MCF 10A (cell line): ENCODE results near the gene WRAP53. TPM values are rescaled to one million over a fixed set of nuclear protein-coding genes. Genes with fewer than 3 reads are reported as not detected.

Source experiments
- BruUV-seq: library from RNA; stranded (reverse); fragments of 400-500 nt; replicated peaks from 2 replicates; lab custom pipeline; 2021; lab: Mats Ljungman, UMichigan
- CTCF ChIA-PET: fragments of 300-600 bp; sonication (Branson Sonifier 250); formaldehyde crosslinking; extraction: SDS; loops from one replicate; lab custom pipeline; 2021; ENCODE audit warnings: antibody characterized with exemption, inconsistent platforms; lab: Yijun Ruan, JAX
- POLR2A ChIA-PET: fragments of 300-600, 350-650 bp; sonication (Branson Sonifier 250); formaldehyde crosslinking; extraction: SDS; loops from one replicate; lab custom pipeline; 2020; ENCODE audit warnings: antibody characterized with exemption, inconsistent platforms; lab: Yijun Ruan, JAX
- DNase-seq: peaks from one replicate; pipeline ENCODE4 v3.0.0-alpha.2; 2018; ENCODE audit not compliant: unreplicated experiment
- H3K27ac Mint-ChIP-seq: one replicate; pipeline ENCODE4 v1.8.0; 2022; ENCODE audit warnings: mild to moderate bottlenecking, low read depth, mixed read lengths; ENCODE audit not compliant: unreplicated experiment
- H3K27me3 Mint-ChIP-seq: one replicate; pipeline ENCODE4 v1.8.0; 2022; ENCODE audit warnings: mixed read lengths; ENCODE audit not compliant: insufficient read depth, unreplicated experiment
- H3K36me3 Mint-ChIP-seq: one replicate; pipeline ENCODE4 v1.8.0; 2022; ENCODE audit warnings: mild to moderate bottlenecking, moderate library complexity, mixed read lengths; ENCODE audit not compliant: insufficient read depth, unreplicated experiment
- H3K4me1 Mint-ChIP-seq: one replicate; pipeline ENCODE4 v1.8.0; 2022; ENCODE audit warnings: mixed read lengths; ENCODE audit not compliant: insufficient read depth, unreplicated experiment
- H3K4me3 Mint-ChIP-seq: one replicate; pipeline ENCODE4 v1.8.0; 2022; ENCODE audit warnings: mild to moderate bottlenecking, moderate library complexity, mixed read lengths; ENCODE audit not compliant: unreplicated experiment
- H3K9me3 Mint-ChIP-seq: one replicate; pipeline ENCODE4 v1.8.0; 2022; ENCODE audit warnings: mixed read lengths; ENCODE audit not compliant: unreplicated experiment
- CTCF ChIP-seq: fragments of 200-600 bp; IDR thresholded peaks from one replicate; pipeline ENCODE4 v1.8.0; 2022; ENCODE audit warnings: antibody characterized with exemption, mild to moderate bottlenecking; ENCODE audit not compliant: unreplicated experiment
- intact Hi-C: fragments of 100-400 bp; cut with micrococcal nuclease; formaldehyde crosslinking; loops from 2 replicates; pipeline ENCODE4 v1.14.1; 2022
- total RNA-seq: library from RNA; stranded (reverse); gene quantifications from 2 replicates; pipeline ENCODE4 v1.2.3, GENCODE V29; 2022

Gene WRAP53
- total RNA-seq, 1 experiment from 2014 or later, result 10.7 TPM

- no TSS peak for BruUV-seq
- Mint-ChIP-seq H3K4me1 (peaks cover 9% of the 10 kb centered on the region), H3K36me3 (no peaks in the 10 kb centered on the region), H3K27me3 (peaks cover 52% of the 10 kb centered on the region), H3K9me3 (no peaks in the 10 kb centered on the region), H3K27ac (no peak overlapping the region), H3K4me3 (peak overlapping the region; percentile 78)
- TF ChIP-seq CTCF, result no peak
- DNase-seq, result no peak
- ChIA-PET CTCF (interaction anchor here (0.6 to 6.1 kb wide), 12 partner anchors 10 to 539 kb away, joined by 3 to 38 read pairs (median 4); partner anchors contain the start of genes EFNB3, SOX15, TP53 and WRAP53), POLR2A (interaction anchor here (0.6 to 2.6 kb wide), 9 partner anchors 10 to 407 kb away, joined by 3 to 45 read pairs (median 4); partner anchors contain the start of genes EFNB3, FXR2, SOX15 and TP53)
- intact Hi-C loops, result no loop called here
Observed at GRCh38 chr17:7715936-7716886, 27.9 kb downstream of the WRAP53 start.

GRCh38 chr17:7716901-7717755 is 28.9 kb downstream of the WRAP53 start, which contains the start of gene DNAH2:
TSS of gene DNAH2 (plus strand) at chr17:7717744. CDS start at chr17:7719735, 1,991 bp downstream.
- CTCF ChIA-PET, result interaction anchor here (0.5 to 6.1 kb wide), 13 partner anchors 11 to 540 kb away, joined by 3 to 38 read pairs (median 4); partner anchors contain the start of genes EFNB3, SOX15, TP53 and WRAP53
- H3K27ac Mint-ChIP-seq, result no peak within 1 kb of the TSS
- POLR2A ChIA-PET, result interaction anchor here (0.6 to 2.6 kb wide), 11 partner anchors 11 to 408 kb away, joined by 3 to 45 read pairs (median 4); partner anchors contain the start of genes EFNB3, FXR2, SOX15 and TP53
- H3K4me3 Mint-ChIP-seq, result peak within 1 kb of the TSS; percentile 78
- no TSS peak for BruUV-seq
- H3K27me3 Mint-ChIP-seq, result peaks cover 54% of the 10 kb centered on the region
- intact Hi-C loops, result no loop called here
- peak; percentile 88 for DNase-seq
- H3K4me1 Mint-ChIP-seq, result peaks cover 9% of the 10 kb centered on the region
- peak; percentile 42 for TF ChIP-seq CTCF
- no peaks in the 10 kb centered on the region for H3K9me3 Mint-ChIP-seq
- H3K36me3 Mint-ChIP-seq, result no peaks in the 10 kb centered on the region

- no TSS peak for BruUV-seq
- CTCF ChIA-PET, result interaction anchor here (0.5 to 6.1 kb wide), 5 partner anchors 12 to 770 kb away, joined by 3 to 38 read pairs (median 6); partner anchors contain the start of genes EFNB3, SOX15, TP53 and WRAP53
Observed at GRCh38 chr17:7717756-7718350, 29.6 kb downstream of the WRAP53 start.

More at GRCh38 chr17:7717756-7718350, 29.6 kb downstream of the WRAP53 start:
- DNase-seq, result no peak
- intact Hi-C loops, result no loop called here
- H3K27me3 Mint-ChIP-seq, result peaks cover 50% of the 10 kb centered on the region
- H3K4me1 Mint-ChIP-seq, result peaks cover 9% of the 10 kb centered on the region
- POLR2A ChIA-PET, result interaction anchor here (1.0 to 2.6 kb wide), 6 partner anchors 12 to 129 kb away, joined by 3 to 45 read pairs (median 5); partner anchors contain the start of genes EFNB3, FXR2, SOX15 and TP53
- no peaks in the 10 kb centered on the region for H3K9me3 Mint-ChIP-seq
- no peaks in the 10 kb centered on the region for H3K36me3 Mint-ChIP-seq
- H3K4me3 Mint-ChIP-seq, result peak overlapping the region; percentile 78
- TF ChIP-seq CTCF, result no peak
- no peak overlapping the region for H3K27ac Mint-ChIP-seq
